Lung (tissue), 12 donors: Measurements from ENCODE around the gene TMEM125. TPM values are rescaled to one million over a fixed set of nuclear protein-coding genes. Genes with fewer than 3 reads are reported as not detected.

Source experiments
- ATAC-seq: fragments of 200-7000 bp; cut with Tn5 transposase; one replicate; pipeline ENCODE4 v1.9.1; 2020; ENCODE audit warnings: moderate number of reproducible peaks; ENCODE audit not compliant: insufficient read depth, low FRiP score
- DNase-seq, 3 donors: peaks; one replicate each; pipeline ENCODE4 v3.0.0-alpha.2; 2013 to 2017
- H3K27ac ChIP-seq, 2 donors: one replicate each; pipeline ENCODE4 v1.5.1; 2013; ENCODE audit warnings: mild to moderate bottlenecking in 2 of 2, moderate library complexity in 2 of 2, control low read depth in 1 of 2, inconsistent platforms in 1 of 2, low read depth in 1 of 2, low read length in 1 of 2
- H3K27me3 ChIP-seq, 3 donors: one replicate each; pipeline ENCODE4 v1.5.1; 2013; ENCODE audit warnings: low read length in 2 of 3; ENCODE audit not compliant: control insufficient read depth in 3 of 3, insufficient read depth in 3 of 3
- H3K36me3 ChIP-seq, 4 donors: one replicate each; pipeline ENCODE4 v1.5.1; 2013; ENCODE audit warnings: low read length in 4 of 4, mild to moderate bottlenecking in 1 of 4, moderate library complexity in 1 of 4; ENCODE audit not compliant: control insufficient read depth in 4 of 4, insufficient read depth in 4 of 4
- H3K4me1 ChIP-seq, 5 donors: one replicate each; pipeline ENCODE4 v1.5.1; 2013; ENCODE audit warnings: low read length in 5 of 5, mild to moderate bottlenecking in 2 of 5, moderate library complexity in 1 of 5; ENCODE audit not compliant: control insufficient read depth in 5 of 5, insufficient read depth in 5 of 5
- H3K4me3 ChIP-seq: one replicate; pipeline ENCODE4 v1.5.1; 2013; ENCODE audit warnings: mild to moderate bottlenecking, control low read depth, moderate library complexity
- H3K9ac ChIP-seq, 2 donors: one replicate each; pipeline ENCODE4 v1.5.1; 2013; ENCODE audit warnings: low read length in 2 of 2, control low read depth in 1 of 2; ENCODE audit not compliant: insufficient read depth in 1 of 2
- H3K9me3 ChIP-seq, 4 donors: one replicate each; pipeline ENCODE4 v1.5.1; 2013; ENCODE audit warnings: low read length in 3 of 4, mild to moderate bottlenecking in 1 of 4, moderate library complexity in 1 of 4; ENCODE audit not compliant: control insufficient read depth in 4 of 4, insufficient read depth in 3 of 4
- CTCF ChIP-seq: IDR thresholded peaks from 2 replicates; pipeline ENCODE4 v1.5.1; 2012; ENCODE audit warnings: mild to moderate bottlenecking; ENCODE audit errors: control extremely low read depth, extremely low read depth
- WGBS, 2 donors: extraction: QIAGEN DNeasy Blood & Tissue Kit; methylation state at CpG; one replicate each; pipeline ENCODE4 v1.1.7; 2013; 5-methylcytosine and 5-hydroxymethylcytosine counted together
- polyA plus RNA-seq, 2 donors: library from polyadenylated mRNA; stranded (reverse); fragments of 200-250 nt; gene quantifications; one replicate each; pipeline ENCODE4 v1.2.1, GENCODE V29; 2013
- total RNA-seq, 2 donors: library from RNA; depleted of rRNA in 1 of 2; stranded (reverse); fragments of >200 nt in 1 of 2; gene quantifications; one replicate each; pipeline ENCODE4 v1.2.1, GENCODE V29; 2014 to 2021
- donor health status: control.
- donor health status: control.
- donor health status: Bipolar disorder and iron deficiency.
- donor health status: healthy.
- donor health status: DM: yes; HTN: yes; CAD: no.

Gene TMEM125
- total and polyA plus RNA-seq, 4 donors: 41.0 to 228 (median 114) TPM

DNA sequence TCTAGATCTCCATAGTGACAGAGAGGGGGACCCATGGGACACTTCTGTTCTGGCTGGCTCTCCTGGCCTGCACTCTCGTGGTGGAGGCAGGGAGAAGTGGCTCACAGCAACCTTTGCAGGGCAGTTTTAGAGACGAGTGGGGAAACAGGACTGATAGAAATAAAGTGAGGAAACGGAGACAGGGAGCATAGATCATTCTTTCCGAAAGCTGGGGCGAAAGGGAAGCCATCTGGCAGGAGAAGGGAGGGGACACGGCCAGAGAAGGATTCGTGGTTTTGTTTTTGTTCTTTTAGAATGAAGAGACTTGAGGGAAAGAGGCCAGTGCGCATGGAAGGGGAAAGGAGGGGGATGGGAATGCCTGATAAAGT is 34.5 kb downstream of the TMEM125 start:
- Histone ChIP-seq H3K27ac (peak overlapping the region in 1 of 2 donors; percentile 7), H3K9ac (no peak overlapping the region), H3K27me3 (no peaks in the 10 kb centered on the region), H3K4me1 (peaks cover 3 to 36% (median 19%) of the 10 kb centered on the region in 5 donors), H3K36me3 (peaks cover 0 to 12% (median 0%) of the 10 kb centered on the region in 4 donors), H3K4me3 (no peak overlapping the region), H3K9me3 (no peaks in the 10 kb centered on the region)
- ATAC-seq (no peak), DNase-seq (peak in 2 of 3 donors; percentile 56 to 74)
- 18 to 27% methylated on average over 8 of the region's 8 CpGs for WGBS, 2 donors
- TF ChIP-seq CTCF: no peak

GRCh38 chr1:43304771-43305300 is 35.1 kb downstream of the TMEM125 start:
- H3K9me3 ChIP-seq: no peaks in the 10 kb centered on the region
- no peak overlapping the region for H3K4me3 ChIP-seq
- WGBS, 2 donors: 77 to 86% methylated on average over 44 to 46 of the region's 46 CpGs
- no peak overlapping the region for H3K9ac ChIP-seq
- ATAC-seq (no peak), DNase-seq (no peak)
- H3K27ac ChIP-seq: peak overlapping the region in 1 of 2 donors; percentile 42
- peaks cover 3 to 33% (median 18%) of the 10 kb centered on the region in 5 donors for H3K4me1 ChIP-seq
- TF ChIP-seq CTCF: no peak
- H3K27me3 ChIP-seq: no peaks in the 10 kb centered on the region
- peaks cover 0 to 12% (median 0%) of the 10 kb centered on the region in 4 donors for H3K36me3 ChIP-seq

DNA sequence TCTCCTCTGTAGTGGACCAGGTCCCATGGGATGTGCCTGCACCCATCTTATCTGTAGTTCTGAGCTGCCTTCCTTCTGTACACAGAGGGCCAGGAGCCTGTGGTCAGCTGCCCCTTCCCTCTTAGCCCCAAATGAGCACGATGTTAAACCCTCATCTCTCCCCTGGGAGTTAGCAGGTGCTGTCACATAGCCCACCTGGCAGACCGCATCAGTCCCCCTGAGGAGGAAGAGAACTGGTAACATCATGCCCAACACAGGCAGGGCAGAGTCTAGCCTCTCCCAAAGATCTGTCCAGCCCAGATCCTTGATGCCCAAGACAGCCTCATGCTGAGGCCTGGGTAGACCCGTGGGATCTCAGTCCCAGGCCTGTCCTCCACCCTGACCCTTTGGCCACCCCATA is 35.7 kb downstream of the TMEM125 start:
- Histone ChIP-seq H3K4me3 (no peak overlapping the region), H3K9me3 (no peaks in the 10 kb centered on the region), H3K36me3 (peaks cover 0 to 12% (median 0%) of the 10 kb centered on the region in 4 donors), H3K4me1 (peaks cover 3 to 32% (median 18%) of the 10 kb centered on the region in 5 donors), H3K27me3 (no peaks in the 10 kb centered on the region), H3K27ac (peak overlapping the region in 1 of 2 donors; percentile 43), H3K9ac (no peak overlapping the region)
- WGBS, 2 donors: 69 to 82% methylated on average over 3 of the region's 3 CpGs
- DNase-seq: no peak
- ATAC-seq: no peak
- TF ChIP-seq CTCF: no peak
